AG09309 (cell line): Measurements from ENCODE around the gene MACROH2A2.

ENCODE experiments used
- DNase-seq: peaks from one replicate; pipeline ENCODE4 v3.0.0-alpha.2; 2010; ENCODE audit warnings: low read depth
- H3K4me3 ChIP-seq: 2 replicates; pipeline ENCODE4 v1.5.1; 2011; ENCODE audit warnings: mild to moderate bottlenecking, low read depth, low read length, moderate library complexity; ENCODE audit not compliant: control insufficient read depth
- CTCF ChIP-seq: IDR thresholded peaks from 2 replicates; pipeline ENCODE4 v1.5.1; 2011; ENCODE audit warnings: mild to moderate bottlenecking, low read depth, low read length, inconsistent platforms; ENCODE audit not compliant: insufficient read depth, control insufficient read depth; ENCODE audit errors: missing control alignments

The MACROH2A2 gene

GRCh38 chr10:70053841-70054288 lies 1.2 kb downstream of the MACROH2A2 start:
- peak overlapping the region; percentile 52 for H3K4me3 ChIP-seq
- TF ChIP-seq CTCF: peak; percentile 46
- no peak for DNase-seq

GRCh38 chr10:70054902-70055301 lies 2.3 kb downstream of the MACROH2A2 start:
- no peak for TF ChIP-seq CTCF
- no peak for DNase-seq
- no peak overlapping the region for H3K4me3 ChIP-seq

- no peak for TF ChIP-seq CTCF
- DNase-seq: no peak
- no peak overlapping the region for H3K4me3 ChIP-seq
Measured at GRCh38 chr10:70055550-70055949, 2.9 kb downstream of the MACROH2A2 start.

- TF ChIP-seq CTCF: no peak
- no peak for DNase-seq
Measured at GRCh38 chr10:70057306-70057705, 4.7 kb downstream of the MACROH2A2 start.

GRCh38 chr10:70060389-70060788 lies 7.7 kb downstream of the MACROH2A2 start:
- TF ChIP-seq CTCF: no peak
- no peak overlapping the region for H3K4me3 ChIP-seq
- no peak for DNase-seq

More at GRCh38 chr10:70057306-70057705, 4.7 kb downstream of the MACROH2A2 start:
- no peak overlapping the region for H3K4me3 ChIP-seq

- no peak overlapping the region for H3K4me3 ChIP-seq
- no peak for DNase-seq
- no peak for TF ChIP-seq CTCF
Measured at GRCh38 chr10:70063418-70064098, 10.9 kb downstream of the MACROH2A2 start.
